ENCODE measurements around the gene UFC1.

The UFC1 gene

DNA sequence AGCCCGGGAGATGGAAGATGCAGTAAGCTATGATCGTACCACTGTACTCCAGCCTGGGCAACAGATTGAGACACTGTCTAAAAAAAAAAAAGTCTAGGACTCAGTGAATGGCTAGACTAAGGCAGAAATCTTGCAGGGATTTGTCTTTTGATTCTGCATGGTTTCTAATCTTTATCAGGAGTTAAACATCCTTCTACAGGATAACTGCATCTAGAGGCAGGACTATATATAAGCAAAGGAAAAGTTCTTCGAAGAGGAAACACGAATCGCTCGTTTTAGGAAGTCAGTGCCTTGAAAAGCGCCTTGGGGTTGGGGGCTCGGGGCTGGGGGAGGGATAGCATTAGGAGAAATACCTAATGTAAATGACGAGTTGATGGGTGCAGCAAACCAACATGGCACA is 602 bp upstream of the UFC1 start:
- in situ Hi-C loops (cut with MboI; ENCODE audit: low pct_unique_long_range_greater_than_20kb, low sequenced_read_pairs, unreplicated experiment), result no loop called here
- TF ChIP-seq, protein P1, sequence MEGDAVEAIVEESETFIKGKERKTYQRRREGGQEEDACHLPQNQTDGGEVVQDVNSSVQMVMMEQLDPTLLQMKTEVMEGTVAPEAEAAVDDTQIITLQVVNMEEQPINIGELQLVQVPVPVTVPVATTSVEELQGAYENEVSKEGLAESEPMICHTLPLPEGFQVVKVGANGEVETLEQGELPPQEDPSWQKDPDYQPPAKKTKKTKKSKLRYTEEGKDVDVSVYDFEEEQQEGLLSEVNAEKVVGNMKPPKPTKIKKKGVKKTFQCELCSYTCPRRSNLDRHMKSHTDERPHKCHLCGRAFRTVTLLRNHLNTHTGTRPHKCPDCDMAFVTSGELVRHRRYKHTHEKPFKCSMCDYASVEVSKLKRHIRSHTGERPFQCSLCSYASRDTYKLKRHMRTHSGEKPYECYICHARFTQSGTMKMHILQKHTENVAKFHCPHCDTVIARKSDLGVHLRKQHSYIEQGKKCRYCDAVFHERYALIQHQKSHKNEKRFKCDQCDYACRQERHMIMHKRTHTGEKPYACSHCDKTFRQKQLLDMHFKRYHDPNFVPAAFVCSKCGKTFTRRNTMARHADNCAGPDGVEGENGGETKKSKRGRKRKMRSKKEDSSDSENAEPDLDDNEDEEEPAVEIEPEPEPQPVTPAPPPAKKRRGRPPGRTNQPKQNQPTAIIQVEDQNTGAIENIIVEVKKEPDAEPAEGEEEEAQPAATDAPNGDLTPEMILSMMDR (IDR thresholded peaks at IDR 0.05; ENCODE audit: extremely low read depth, insufficient read depth, missing control alignments), result no peak
- no peak for DNase-seq (ENCODE audit: low spot score)

DNA sequence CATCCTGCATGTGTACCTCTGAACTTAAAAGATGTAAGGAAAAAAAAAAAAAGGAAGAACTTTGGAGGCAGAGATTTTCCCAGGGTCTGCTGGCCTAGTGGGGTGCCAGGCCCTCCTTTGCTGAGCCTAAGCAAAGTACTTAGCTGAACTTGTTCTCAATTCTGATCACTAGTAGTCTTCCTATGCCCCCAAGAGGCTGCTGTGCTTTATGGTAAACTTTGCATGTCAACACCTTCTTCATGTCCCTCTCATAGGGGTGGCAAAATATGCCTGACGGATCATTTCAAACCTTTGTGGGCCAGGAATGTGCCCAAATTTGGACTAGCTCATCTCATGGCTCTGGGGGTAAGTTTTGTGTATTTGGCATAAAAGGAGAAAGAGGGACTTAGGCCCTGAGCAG is 4.1 kb downstream of the UFC1 start:
- in situ Hi-C loops (cut with MboI; ENCODE audit: low pct_unique_long_range_greater_than_20kb, low sequenced_read_pairs, unreplicated experiment), result no loop called here
- TF ChIP-seq, protein P1 (IDR thresholded peaks at IDR 0.05; ENCODE audit: extremely low read depth, insufficient read depth, missing control alignments), result no peak
- no peak for DNase-seq (ENCODE audit: low spot score)

DNA sequence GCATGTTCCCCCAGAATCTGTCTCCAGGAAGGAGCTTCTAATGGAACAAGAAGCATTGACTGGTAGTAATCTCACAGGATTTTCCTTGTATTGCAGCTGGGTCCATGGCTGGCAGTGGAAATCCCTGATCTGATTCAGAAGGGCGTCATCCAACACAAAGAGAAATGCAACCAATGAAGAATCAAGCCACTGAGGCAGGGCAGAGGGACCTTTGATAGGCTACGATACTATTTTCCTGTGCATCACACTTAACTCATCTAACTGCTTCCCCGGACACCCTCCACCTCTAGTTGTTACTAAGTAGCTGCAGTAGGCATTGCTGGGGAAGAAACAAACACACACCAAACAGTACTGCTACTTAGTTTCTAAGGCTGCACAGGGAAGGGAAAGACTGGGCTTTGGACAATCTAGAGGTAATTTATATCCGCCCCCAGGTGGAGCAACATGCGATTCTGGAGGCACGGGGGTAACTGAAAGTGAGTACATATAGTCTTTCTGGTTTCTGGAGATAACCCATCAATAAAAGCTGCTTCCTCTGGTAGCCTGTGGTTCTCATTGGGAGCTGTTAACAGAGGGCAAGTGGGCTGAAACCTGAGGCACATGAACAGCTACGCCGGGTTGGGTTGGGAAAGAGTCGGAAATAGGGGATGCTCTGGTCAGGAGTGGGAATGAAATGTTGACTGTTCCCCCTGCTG is 4.7 kb downstream of the UFC1 start:
- TF ChIP-seq, protein P1 (IDR thresholded peaks at IDR 0.05; ENCODE audit: extremely low read depth, insufficient read depth, missing control alignments), result no peak
- in situ Hi-C loops (cut with MboI; ENCODE audit: low pct_unique_long_range_greater_than_20kb, low sequenced_read_pairs, unreplicated experiment), result no loop called here
- DNase-seq (ENCODE audit: low spot score), result no peak

DNA sequence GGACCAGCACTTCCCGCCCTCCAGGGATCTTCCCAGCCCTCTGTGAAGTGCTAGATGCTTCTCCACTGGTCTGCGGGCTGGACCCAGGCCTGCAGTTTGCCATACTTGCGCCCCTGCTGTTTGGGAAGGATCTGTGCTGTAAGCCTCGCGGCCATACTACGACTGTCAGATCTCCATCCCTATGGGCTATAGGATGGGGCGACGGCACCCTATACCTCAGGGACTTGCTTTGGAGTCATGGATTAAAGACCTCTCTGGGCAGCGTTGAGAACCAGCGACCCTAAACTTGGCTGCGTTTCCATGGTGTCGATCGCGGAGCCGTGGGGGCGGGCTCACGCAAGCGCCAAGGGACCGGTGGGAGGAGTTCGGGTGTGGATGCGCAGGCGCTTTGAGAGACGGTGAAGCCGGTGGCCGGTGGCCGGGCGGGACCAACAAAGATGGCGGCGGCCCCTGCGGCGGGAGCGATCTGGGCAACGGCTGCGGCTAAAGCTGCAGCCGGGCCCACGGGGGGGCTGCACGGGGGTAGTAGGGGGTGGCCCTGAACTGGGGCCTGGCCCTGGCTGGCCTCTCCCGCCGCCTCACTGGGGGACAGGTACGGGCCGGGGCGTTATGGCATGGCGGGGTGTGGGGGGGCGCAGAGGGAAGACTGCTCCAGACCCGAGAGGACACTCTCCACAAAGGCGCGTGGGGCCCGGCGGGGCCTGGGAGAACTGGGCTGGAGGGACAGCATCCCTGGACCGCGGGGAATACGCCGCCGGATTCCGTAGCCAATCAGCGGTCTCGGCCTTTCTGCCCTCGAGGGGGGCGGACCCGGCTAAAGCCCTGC is 5.5 kb downstream of the UFC1 start, which contains the start of gene USP21:
Gene USP21, plus strand, starts transcription at position 414 of the 826 bp plus-strand sequence. CDS start 1,141 bp downstream, outside the sequence.
- TF ChIP-seq, protein P1 (IDR thresholded peaks at IDR 0.05; ENCODE audit: extremely low read depth, insufficient read depth, missing control alignments), result no peak
- DNase-seq (ENCODE audit: low spot score), result peak; percentile 97
- in situ Hi-C loops (cut with MboI; ENCODE audit: low pct_unique_long_range_greater_than_20kb, low sequenced_read_pairs, unreplicated experiment), result no loop called here

DNA sequence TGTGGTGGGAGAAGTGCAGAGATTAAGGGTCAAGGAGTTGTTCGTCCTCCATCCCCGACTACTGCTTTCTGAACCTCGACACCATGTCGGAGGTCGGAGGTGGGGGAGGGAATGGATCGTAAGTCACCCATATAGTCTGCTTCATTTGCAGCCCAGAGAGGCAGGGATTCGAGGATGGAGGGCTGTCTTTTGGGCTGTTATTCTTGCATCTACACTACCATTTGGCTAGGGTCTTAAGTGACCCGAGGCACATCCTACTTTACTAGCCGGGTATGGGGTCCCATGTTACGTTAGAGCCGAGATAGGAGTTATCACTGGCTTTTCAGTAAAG is 6.1 kb downstream of the UFC1 start:
- in situ Hi-C loops (cut with MboI; ENCODE audit: low pct_unique_long_range_greater_than_20kb, low sequenced_read_pairs, unreplicated experiment), result no loop called here
- TF ChIP-seq, protein P1 (IDR thresholded peaks at IDR 0.05; ENCODE audit: extremely low read depth, insufficient read depth, missing control alignments), result no peak
- DNase-seq (ENCODE audit: low spot score), result no peak

DNA sequence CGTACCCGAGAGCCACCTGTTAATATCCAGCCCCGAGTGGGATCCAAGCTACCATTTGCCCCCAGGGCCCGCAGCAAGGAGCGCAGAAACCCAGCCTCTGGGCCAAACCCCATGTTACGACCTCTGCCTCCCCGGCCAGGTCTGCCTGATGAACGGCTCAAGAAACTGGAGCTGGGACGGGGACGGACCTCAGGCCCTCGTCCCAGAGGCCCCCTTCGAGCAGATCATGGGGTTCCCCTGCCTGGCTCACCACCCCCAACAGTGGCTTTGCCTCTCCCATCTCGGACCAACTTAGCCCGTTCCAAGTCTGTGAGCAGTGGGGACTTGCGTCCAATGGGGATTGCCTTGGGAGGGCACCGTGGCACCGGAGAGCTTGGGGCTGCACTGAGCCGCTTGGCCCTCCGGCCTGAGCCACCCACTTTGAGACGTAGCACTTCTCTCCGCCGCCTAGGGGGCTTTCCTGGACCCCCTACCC is 6.9 kb downstream of the UFC1 start:
- TF ChIP-seq, protein P1 (IDR thresholded peaks at IDR 0.05; ENCODE audit: extremely low read depth, insufficient read depth, missing control alignments), result no peak
- in situ Hi-C loops (cut with MboI; ENCODE audit: low pct_unique_long_range_greater_than_20kb, low sequenced_read_pairs, unreplicated experiment), result no loop called here
- no peak for DNase-seq (ENCODE audit: low spot score)
